AG08395 (cell line): ENCODE measurements around the gene SFTPB.

Experiments
- DNase-seq: peaks from one replicate; pipeline ENCODE4 v3.0.0; 2012; ENCODE audit warnings: mixed read lengths, low spot score

Gene SFTPB

DNA sequence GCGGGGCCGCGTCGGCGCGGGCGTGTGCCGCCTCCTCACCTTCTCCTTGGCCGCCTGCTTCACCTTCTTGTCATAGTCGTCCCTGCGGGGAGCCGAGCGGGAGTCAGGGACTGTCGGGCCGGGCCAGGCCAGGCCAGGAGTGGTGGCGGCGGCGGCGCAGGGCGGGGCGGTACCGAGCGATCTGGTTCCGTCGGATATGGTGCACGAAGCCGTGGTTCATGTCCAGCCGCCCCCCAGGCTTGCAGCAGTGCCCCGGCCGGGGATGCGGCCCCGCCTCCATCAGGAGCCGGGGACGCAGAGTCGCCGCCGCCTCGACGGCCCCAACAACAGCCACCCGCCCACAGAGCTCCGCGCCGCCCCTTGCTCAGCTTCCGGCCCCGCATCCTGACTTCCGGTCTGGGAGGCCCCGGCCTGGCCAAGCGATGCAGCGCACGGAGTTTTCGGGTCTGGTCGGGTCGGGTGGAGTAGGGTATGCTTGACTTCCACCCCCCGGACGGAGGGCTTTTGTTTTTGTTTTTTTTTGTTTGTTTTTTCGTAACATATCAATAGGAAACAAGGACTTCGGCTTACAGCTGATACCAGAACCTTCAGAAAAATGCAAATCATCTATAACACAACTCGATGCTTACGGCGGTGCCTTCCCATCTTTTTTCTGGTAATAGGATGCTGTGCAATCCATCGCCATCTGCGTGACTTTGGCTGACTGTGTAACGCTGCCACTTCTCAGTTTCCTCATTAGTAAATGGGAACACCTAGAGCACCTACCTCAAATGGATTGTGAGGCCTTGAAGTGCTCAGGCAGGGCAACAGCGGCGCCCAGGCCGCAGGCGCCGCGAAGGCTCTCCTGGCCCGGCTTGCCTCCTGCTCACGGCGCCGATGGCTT, 56.1 kb downstream of the SFTPB start, which contains the start of gene C2orf68:
Gene C2orf68 (minus strand): TSS at position 362 of the 883 bp plus-strand sequence. CDS start 82 bp downstream, at position 280.
- DNase-seq = peak; percentile 88

GRCh38 chr2:85611217-85611704, 56.7 kb downstream of the SFTPB start:
- DNase-seq = no peak
